NB4 (cell line): ENCODE results near the gene C1QTNF6.

Source experiments
- CTCF ChIP-seq: IDR thresholded peaks from one replicate; pipeline ENCODE4 v1.5.1; 2012; ENCODE audit warnings: low read depth, low read length
- MAX ChIP-seq: IDR thresholded peaks from 2 replicates; pipeline ENCODE4 v1.6.1; 2011; ENCODE audit warnings: low read depth, low read length

GRCh38 chr22:37230673-37231405, 42.8 kb upstream of the C1QTNF6 start:
- TF ChIP-seq CTCF, result no peak
- no peak for TF ChIP-seq MAX
